MCF 10A (cell line): ENCODE data around the gene EPHA1. TPM values are rescaled to one million over a fixed set of nuclear protein-coding genes. Genes with fewer than 3 reads are reported as not detected.

Source experiments
- BruUV-seq: library from RNA; stranded (reverse); fragments of 400-500 nt; replicated peaks from 2 replicates; lab custom pipeline; 2021; lab: Mats Ljungman, UMichigan
- CTCF ChIA-PET: fragments of 300-600 bp; sonication (Branson Sonifier 250); formaldehyde crosslinking; extraction: SDS; loops from one replicate; lab custom pipeline; 2021; ENCODE audit warnings: antibody characterized with exemption, inconsistent platforms; lab: Yijun Ruan, JAX
- POLR2A ChIA-PET: fragments of 300-600, 350-650 bp; sonication (Branson Sonifier 250); formaldehyde crosslinking; extraction: SDS; loops from one replicate; lab custom pipeline; 2020; ENCODE audit warnings: antibody characterized with exemption, inconsistent platforms; lab: Yijun Ruan, JAX
- DNase-seq: peaks from one replicate; pipeline ENCODE4 v3.0.0-alpha.2; 2018; ENCODE audit not compliant: unreplicated experiment
- H3K27ac Mint-ChIP-seq: one replicate; pipeline ENCODE4 v1.8.0; 2022; ENCODE audit warnings: mild to moderate bottlenecking, low read depth, mixed read lengths; ENCODE audit not compliant: unreplicated experiment
- H3K27me3 Mint-ChIP-seq: one replicate; pipeline ENCODE4 v1.8.0; 2022; ENCODE audit warnings: mixed read lengths; ENCODE audit not compliant: insufficient read depth, unreplicated experiment
- H3K36me3 Mint-ChIP-seq: one replicate; pipeline ENCODE4 v1.8.0; 2022; ENCODE audit warnings: mild to moderate bottlenecking, moderate library complexity, mixed read lengths; ENCODE audit not compliant: insufficient read depth, unreplicated experiment
- H3K4me1 Mint-ChIP-seq: one replicate; pipeline ENCODE4 v1.8.0; 2022; ENCODE audit warnings: mixed read lengths; ENCODE audit not compliant: insufficient read depth, unreplicated experiment
- H3K4me3 Mint-ChIP-seq: one replicate; pipeline ENCODE4 v1.8.0; 2022; ENCODE audit warnings: mild to moderate bottlenecking, moderate library complexity, mixed read lengths; ENCODE audit not compliant: unreplicated experiment
- H3K9me3 Mint-ChIP-seq: one replicate; pipeline ENCODE4 v1.8.0; 2022; ENCODE audit warnings: mixed read lengths; ENCODE audit not compliant: unreplicated experiment
- CTCF ChIP-seq: fragments of 200-600 bp; IDR thresholded peaks from one replicate; pipeline ENCODE4 v1.8.0; 2022; ENCODE audit warnings: antibody characterized with exemption, mild to moderate bottlenecking; ENCODE audit not compliant: unreplicated experiment
- intact Hi-C: fragments of 100-400 bp; cut with micrococcal nuclease; formaldehyde crosslinking; loops from 2 replicates; pipeline ENCODE4 v1.14.1; 2022
- total RNA-seq: library from RNA; stranded (reverse); gene quantifications from 2 replicates; pipeline ENCODE4 v1.2.3, GENCODE V29; 2022

EPHA1 gene
- total RNA-seq, 1 experiment from 2014 or later, result 0.89 TPM

- H3K27ac Mint-ChIP-seq, result no peak overlapping the region
These were observed 52.9 kb downstream of the EPHA1 start for GRCh38 chr7:143355450-143356385.

GRCh38 chr7:143354965-143355364 lies 53.7 kb downstream of the EPHA1 start:
- no peaks in the 10 kb centered on the region for H3K4me1 Mint-ChIP-seq
- CTCF ChIA-PET, result no interaction called here
- H3K9me3 Mint-ChIP-seq, result no peaks in the 10 kb centered on the region
- POLR2A ChIA-PET, result no interaction called here
- H3K4me3 Mint-ChIP-seq, result no peak overlapping the region
- BruUV-seq, result no TSS peak
- no peak overlapping the region for H3K27ac Mint-ChIP-seq
- no peak for TF ChIP-seq CTCF
- no peak for DNase-seq
- H3K27me3 Mint-ChIP-seq, result peaks cover 13% of the 10 kb centered on the region
- H3K36me3 Mint-ChIP-seq, result no peaks in the 10 kb centered on the region
- intact Hi-C loops, result no loop called here

More at GRCh38 chr7:143355450-143356385, 52.9 kb downstream of the EPHA1 start:
- TF ChIP-seq CTCF, result peak; percentile 9
- Mint-ChIP-seq H3K4me3 (no peak overlapping the region), H3K9me3 (no peaks in the 10 kb centered on the region), H3K4me1 (no peaks in the 10 kb centered on the region), H3K27me3 (peaks cover 20% of the 10 kb centered on the region), H3K36me3 (no peaks in the 10 kb centered on the region)
- intact Hi-C loops, result no loop called here
- CTCF ChIA-PET, result interaction anchor here (1.2 to 1.4 kb wide), 2 partner anchors 13 to 24 kb away, joined by 3 to 6 read pairs; no protein-coding TSS in a partner anchor
- no TSS peak for BruUV-seq
- POLR2A ChIA-PET, result no interaction called here
- DNase-seq, result no peak

- peaks cover 7% of the 10 kb centered on the region for H3K27me3 Mint-ChIP-seq
- no TSS peak for BruUV-seq
- no peaks in the 10 kb centered on the region for H3K36me3 Mint-ChIP-seq
- no peak for TF ChIP-seq CTCF
- no peaks in the 10 kb centered on the region for H3K9me3 Mint-ChIP-seq
- intact Hi-C loops, result no loop called here
- no peak for DNase-seq
- no peak overlapping the region for H3K4me3 Mint-ChIP-seq
- POLR2A ChIA-PET, result interaction anchor here (1.2 kb wide), 1 partner anchor 48 kb away, joined by 4 read pairs; no protein-coding TSS in a partner anchor
- CTCF ChIA-PET, result interaction anchor here (0.7 kb wide), 1 partner anchor 55 kb away, joined by 3 read pairs; no protein-coding TSS in a partner anchor
- no peak overlapping the region for H3K27ac Mint-ChIP-seq
- H3K4me1 Mint-ChIP-seq, result no peaks in the 10 kb centered on the region
These were observed 54.3 kb downstream of the EPHA1 start for GRCh38 chr7:143354376-143354775.

- Mint-ChIP-seq H3K9me3 (no peaks in the 10 kb centered on the region), H3K4me3 (no peak overlapping the region), H3K27ac (no peak overlapping the region), H3K36me3 (no peaks in the 10 kb centered on the region), H3K4me1 (no peaks in the 10 kb centered on the region), H3K27me3 (peaks cover 5% of the 10 kb centered on the region)
- ChIA-PET POLR2A (no interaction called here), CTCF (no interaction called here)
- TF ChIP-seq CTCF, result no peak
- BruUV-seq, result no TSS peak
- intact Hi-C loops, result no loop called here
- DNase-seq, result no peak
These were observed 56.1 kb downstream of the EPHA1 start for GRCh38 chr7:143352531-143353002.
